ENCODE measurements around the gene NR3C1. TPM values are rescaled to one million over a fixed set of nuclear protein-coding genes. Genes with fewer than 3 reads are reported as not detected.
A peak's percentile ranks its signal among the peaks of the same experiment; 100 is the strongest.

NR3C1 gene
- total RNA-seq, 4 donors from 2014 or later = 79.2 to 92.3 (median 89.3) TPM

- TF ChIP-seq POLR2A (IDR thresholded peaks at IDR 0.05; ENCODE audit: low read depth) (no peak), POLR2AphosphoS5 (IDR thresholded peaks at IDR 0.05) (no peak), EP300 (IDR thresholded peaks at IDR 0.05) (no peak)
- TF ChIP-seq, protein P1, sequence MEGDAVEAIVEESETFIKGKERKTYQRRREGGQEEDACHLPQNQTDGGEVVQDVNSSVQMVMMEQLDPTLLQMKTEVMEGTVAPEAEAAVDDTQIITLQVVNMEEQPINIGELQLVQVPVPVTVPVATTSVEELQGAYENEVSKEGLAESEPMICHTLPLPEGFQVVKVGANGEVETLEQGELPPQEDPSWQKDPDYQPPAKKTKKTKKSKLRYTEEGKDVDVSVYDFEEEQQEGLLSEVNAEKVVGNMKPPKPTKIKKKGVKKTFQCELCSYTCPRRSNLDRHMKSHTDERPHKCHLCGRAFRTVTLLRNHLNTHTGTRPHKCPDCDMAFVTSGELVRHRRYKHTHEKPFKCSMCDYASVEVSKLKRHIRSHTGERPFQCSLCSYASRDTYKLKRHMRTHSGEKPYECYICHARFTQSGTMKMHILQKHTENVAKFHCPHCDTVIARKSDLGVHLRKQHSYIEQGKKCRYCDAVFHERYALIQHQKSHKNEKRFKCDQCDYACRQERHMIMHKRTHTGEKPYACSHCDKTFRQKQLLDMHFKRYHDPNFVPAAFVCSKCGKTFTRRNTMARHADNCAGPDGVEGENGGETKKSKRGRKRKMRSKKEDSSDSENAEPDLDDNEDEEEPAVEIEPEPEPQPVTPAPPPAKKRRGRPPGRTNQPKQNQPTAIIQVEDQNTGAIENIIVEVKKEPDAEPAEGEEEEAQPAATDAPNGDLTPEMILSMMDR (IDR thresholded peaks at IDR 0.05) = no peak
These were observed 1.4 kb downstream of the NR3C1 start for GRCh38 chr5:143402017-143402552.

DNA sequence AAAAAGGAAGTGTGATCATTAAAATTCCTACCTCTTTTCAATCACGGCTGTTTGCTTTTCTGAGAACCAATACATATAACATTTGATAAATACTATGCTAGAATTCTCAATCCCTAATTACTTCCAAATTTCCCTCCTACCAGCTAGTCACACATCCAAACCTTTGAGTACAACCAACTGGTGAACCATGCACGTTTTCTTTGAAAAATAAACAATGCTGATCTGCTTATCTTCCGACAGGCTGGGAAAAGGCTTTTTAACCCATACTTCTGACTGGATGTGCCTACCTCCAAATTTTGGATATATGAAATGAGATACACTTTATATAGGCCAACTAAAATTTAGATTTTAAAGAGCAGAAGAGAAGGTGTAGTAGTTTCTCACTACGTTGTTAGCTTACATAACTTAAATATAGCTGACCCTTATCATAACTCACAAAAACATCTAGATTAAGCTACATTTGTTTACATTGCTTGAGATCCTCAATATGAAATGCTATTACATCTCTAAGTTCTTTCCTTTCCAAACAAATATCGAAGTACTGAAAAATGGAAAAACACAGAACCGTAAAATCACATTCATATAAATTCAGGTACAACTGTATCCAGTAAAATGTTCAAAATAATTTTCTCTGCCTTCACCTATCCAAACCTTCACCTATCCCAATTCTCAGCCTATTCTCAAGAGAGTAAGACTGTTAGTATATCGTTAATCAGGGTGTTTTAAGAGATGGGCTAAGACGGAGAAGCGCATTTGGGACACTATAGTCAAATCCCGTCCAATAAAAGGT is 2.1 kb downstream of the NR3C1 start:
- 17% methylated on average over 10 of the region's 10 CpGs for WGBS
- no peaks in the 10 kb centered on the region for H3K9me3 ChIP-seq
- no peak for TF ChIP-seq POLR2AphosphoS5 (IDR thresholded peaks at IDR 0.05)
- H3K4me1 ChIP-seq = peaks cover 9 to 49% (median 36%) of the 10 kb centered on the region in 4 donors
- H3K27ac ChIP-seq (replicated peaks in 1 of 4) = peak overlapping the region; percentile 94 to 99 (median 98)
- DNase-seq (ENCODE audit: extremely low spot score) = no peak
- intact Hi-C loops (cut with DNase I) = loop anchor here (5.0 kb wide), 5 partner anchors 106 to 479 kb away; no protein-coding TSS in a partner anchor
- H3K36me3 ChIP-seq = no peaks in the 10 kb centered on the region
- peak overlapping the region; percentile 82 to 92 (median 88) for H3K4me3 ChIP-seq
- no peaks in the 10 kb centered on the region for H3K27me3 ChIP-seq

More at GRCh38 chr5:143402017-143402552, 1.4 kb downstream of the NR3C1 start:
- under 1% methylated on average over 20 of the region's 20 CpGs for WGBS
- DNase-seq (ENCODE audit: extremely low spot score) = no peak
- intact Hi-C loops (cut with DNase I) = loop anchor here (5.0 kb wide), 5 partner anchors 105 to 480 kb away; no protein-coding TSS in a partner anchor
- peak overlapping the region; percentile 94 to 99 (median 98) for H3K27ac ChIP-seq (replicated peaks in 1 of 4)
- H3K4me3 ChIP-seq = peak overlapping the region; percentile 82 to 92 (median 88)
- H3K9me3 ChIP-seq = no peaks in the 10 kb centered on the region
- no peaks in the 10 kb centered on the region for H3K27me3 ChIP-seq
- H3K36me3 ChIP-seq = no peaks in the 10 kb centered on the region
- peaks cover 9 to 43% (median 30%) of the 10 kb centered on the region in 4 donors for H3K4me1 ChIP-seq

DNA sequence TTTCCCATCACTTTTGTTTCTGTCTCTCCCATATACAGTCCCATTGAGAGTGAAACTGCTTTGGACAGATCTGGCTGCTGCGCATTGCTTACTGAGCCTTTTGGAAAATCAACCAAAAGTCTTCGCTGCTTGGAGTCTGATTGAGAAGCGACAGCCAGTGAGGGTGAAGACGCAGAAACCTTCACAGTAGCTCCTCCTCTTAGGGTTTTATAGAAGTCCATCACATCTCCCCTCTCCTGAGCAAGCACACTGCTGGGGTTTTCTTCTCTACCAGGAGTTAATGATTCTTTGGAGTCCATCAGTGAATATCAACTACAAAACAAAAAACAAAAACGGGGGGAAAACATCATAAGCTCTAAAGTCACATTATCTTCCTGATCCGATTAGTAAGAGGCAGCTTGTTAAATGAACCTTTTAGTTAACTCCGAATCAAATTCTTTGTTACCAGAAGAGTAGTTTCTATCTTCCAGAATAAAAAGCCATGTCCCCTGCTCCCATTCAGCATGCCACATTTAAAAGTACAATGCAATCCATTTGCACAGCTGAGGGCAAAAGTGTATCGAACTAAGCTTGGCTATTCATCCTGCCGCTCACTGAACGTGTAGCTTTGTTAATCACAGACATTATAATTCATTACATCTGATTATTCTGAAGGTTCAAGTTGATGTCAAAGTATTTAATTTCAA is 2.8 kb downstream of the NR3C1 start:
- Histone ChIP-seq H3K9me3 (no peaks in the 10 kb centered on the region), H3K27me3 (no peaks in the 10 kb centered on the region), H3K36me3 (no peaks in the 10 kb centered on the region), H3K27ac (replicated peaks in 1 of 4) (peak overlapping the region; percentile 47 to 99 (median 96)), H3K4me3 (peak overlapping the region; percentile 82 to 92 (median 88)), H3K4me1 (peaks cover 13 to 54% (median 41%) of the 10 kb centered on the region in 4 donors)
- DNase-seq (ENCODE audit: extremely low spot score) = no peak
- TF ChIP-seq EP300 (IDR thresholded peaks at IDR 0.05) (no peak), POLR2AphosphoS5 (IDR thresholded peaks at IDR 0.05) (peak in 1 of 2 donors; percentile 35)
- intact Hi-C loops (cut with DNase I) = loop anchor here (5.0 kb wide), 5 partner anchors 107 to 478 kb away; no protein-coding TSS in a partner anchor
- WGBS = 21% methylated on average over 10 of the region's 10 CpGs

DNA sequence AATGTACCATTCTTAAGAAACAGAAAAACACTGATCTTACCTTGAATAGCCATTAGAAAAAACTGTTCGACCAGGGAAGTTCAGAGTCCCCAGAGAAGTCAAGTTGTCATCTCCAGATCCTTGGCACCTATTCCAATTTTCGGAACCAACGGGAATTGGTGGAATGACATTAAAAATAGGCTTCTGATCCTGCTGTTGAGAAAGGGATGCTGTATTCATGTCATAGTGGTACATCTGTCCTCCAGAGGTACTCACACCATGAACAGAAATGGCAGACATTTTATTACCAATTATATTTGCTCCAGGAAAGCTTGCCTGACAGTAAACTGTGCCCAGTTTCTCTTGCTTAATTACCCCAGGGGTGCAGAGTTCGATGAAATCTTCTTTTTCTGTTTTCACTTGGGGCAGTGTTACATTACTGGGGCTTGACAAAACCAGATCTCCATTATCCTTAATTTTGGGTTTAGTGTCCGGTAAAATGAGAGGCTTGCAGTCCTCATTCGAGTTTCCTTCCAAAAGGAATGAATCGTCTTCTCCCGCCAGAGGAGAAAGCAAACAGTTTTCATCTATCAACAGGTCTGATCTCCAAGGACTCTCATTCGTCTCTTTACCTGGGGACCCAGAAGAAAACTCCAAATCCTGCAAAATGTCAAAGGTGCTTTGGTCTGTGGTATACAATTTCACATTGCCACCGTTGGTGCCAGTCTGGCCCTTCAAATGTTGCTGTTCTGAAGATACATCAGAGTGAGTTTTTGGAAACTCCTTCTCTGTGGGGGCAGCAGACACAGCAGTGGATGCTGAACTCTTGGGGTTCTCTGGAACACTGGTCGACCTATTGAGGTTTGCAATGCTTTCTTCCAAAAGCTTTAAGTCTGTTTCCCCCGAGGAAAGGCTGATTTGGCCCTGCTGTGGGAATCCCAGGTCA is 3.6 kb downstream of the NR3C1 start:
- TF ChIP-seq POLR2A (IDR thresholded peaks at IDR 0.05; ENCODE audit: low read depth) (no peak), EP300 (IDR thresholded peaks at IDR 0.05) (no peak), POLR2AphosphoS5 (IDR thresholded peaks at IDR 0.05) (no peak)
- TF ChIP-seq, protein P1 (IDR thresholded peaks at IDR 0.05) = no peak
- no peaks in the 10 kb centered on the region for H3K36me3 ChIP-seq
- H3K9me3 ChIP-seq = no peaks in the 10 kb centered on the region
- intact Hi-C loops (cut with DNase I) = loop anchor here (5.0 kb wide), 5 partner anchors 107 to 478 kb away; no protein-coding TSS in a partner anchor
- DNase-seq (ENCODE audit: extremely low spot score) = no peak
- peaks cover 21 to 60% (median 49%) of the 10 kb centered on the region in 4 donors for H3K4me1 ChIP-seq
- H3K27ac ChIP-seq (replicated peaks in 1 of 4) = peak overlapping the region; percentile 47 to 99 (median 96)
- peak overlapping the region; percentile 82 to 92 (median 88) for H3K4me3 ChIP-seq
- WGBS = 36% methylated on average over 12 of the region's 12 CpGs
- no peaks in the 10 kb centered on the region for H3K27me3 ChIP-seq
